GM04504 (cell line): Measurements from ENCODE around the gene FAM210B.
"Not testable (repeated sequence)": the region's sequence is repeated elsewhere in the genome, so short reads cannot be mapped to it uniquely, and the experiment has no call there.

Experiments
- DNase-seq: peaks from one replicate; pipeline ENCODE4 v3.0.0-alpha.2; 2012; ENCODE audit warnings: low read depth

FAM210B gene

DNA sequence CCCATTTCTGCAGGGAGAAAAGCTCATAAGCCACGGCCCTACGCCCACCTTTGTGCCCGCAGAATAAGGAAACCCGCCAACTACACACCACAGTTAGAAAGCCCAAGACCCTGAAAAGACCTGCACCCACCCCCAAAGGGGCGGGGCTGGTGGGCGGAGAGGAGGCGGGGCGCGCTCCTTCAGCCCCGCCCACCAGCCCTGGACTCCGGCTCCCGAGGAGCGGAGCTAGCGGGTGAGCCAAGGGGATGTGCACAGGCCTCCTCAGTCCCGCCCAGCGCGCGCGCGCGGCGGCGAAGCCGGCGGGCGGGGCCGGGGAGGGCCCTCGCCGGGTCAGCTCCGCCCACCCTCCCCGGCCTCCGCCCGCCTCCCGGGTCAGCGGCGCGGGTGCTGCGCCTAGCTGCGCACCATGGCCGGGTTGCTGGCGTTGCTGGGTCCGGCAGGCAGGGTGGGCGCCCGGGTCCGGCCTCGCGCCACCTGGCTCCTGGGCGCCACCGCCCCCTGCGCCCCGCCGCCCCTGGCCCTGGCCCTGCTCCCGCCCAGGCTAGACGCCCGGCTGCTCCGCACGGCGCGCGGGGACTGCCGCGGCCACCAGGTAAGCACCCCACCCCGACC is at the start of gene FAM210B:
Gene FAM210B (plus strand): TSS at position 375 of the 612 bp plus-strand sequence. CDS start 32 bp downstream, at position 407.
- DNase-seq: peak; percentile 82

- DNase-seq: no peak
These were observed 42.7 kb upstream of the FAM210B start for GRCh38 chr20:56316051-56316450.

- DNase-seq: no peak
These were observed 42.3 kb upstream of the FAM210B start for GRCh38 chr20:56316483-56316882.

DNA sequence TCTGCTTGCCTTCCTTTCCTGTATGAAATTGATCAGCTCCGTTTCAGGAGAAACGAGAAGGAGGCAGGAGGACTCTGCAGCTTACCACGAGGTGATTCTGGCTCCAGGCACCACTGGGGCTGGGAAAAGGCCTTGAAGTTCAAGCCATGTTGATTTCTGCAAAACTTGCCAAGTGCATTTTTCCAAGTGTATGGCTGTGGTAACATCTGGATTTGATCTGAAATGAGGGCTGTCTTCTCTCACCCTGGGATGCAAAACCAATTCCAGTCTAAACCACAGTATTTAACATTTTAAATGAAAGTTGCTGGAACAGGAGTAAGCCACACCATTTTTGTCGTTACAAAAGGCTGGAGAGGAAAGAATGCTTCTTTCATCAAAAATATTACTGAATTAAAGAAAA is 36.1 kb upstream of the FAM210B start:
- no peak for DNase-seq

GRCh38 chr20:56323206-56323605 is 35.6 kb upstream of the FAM210B start:
- no peak for DNase-seq

DNA sequence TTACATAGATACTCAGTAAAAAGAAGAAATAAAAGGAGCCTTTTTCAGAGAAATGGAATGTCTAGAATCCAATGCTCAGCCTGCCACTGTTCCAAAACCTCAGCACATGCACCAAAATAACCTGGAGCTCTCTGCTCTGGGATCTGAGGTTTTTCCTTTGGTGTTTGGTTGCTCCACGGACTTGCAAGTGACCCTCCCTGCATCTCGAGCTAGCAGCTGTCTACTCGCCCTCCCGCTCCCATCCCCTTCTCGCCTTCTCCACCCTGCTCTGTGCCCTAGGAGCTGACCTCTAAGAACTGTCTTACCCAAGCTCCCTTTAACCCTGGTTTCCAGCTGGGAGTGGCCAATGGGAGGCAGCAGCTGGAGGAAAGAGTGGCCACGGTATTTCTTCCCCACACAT is 35.1 kb upstream of the FAM210B start:
- DNase-seq: no peak

GRCh38 chr20:56324806-56325205 is 34.0 kb upstream of the FAM210B start:
- DNase-seq: no peak

GRCh38 chr20:56328861-56329260 is 29.9 kb upstream of the FAM210B start:
- no peak for DNase-seq

DNA sequence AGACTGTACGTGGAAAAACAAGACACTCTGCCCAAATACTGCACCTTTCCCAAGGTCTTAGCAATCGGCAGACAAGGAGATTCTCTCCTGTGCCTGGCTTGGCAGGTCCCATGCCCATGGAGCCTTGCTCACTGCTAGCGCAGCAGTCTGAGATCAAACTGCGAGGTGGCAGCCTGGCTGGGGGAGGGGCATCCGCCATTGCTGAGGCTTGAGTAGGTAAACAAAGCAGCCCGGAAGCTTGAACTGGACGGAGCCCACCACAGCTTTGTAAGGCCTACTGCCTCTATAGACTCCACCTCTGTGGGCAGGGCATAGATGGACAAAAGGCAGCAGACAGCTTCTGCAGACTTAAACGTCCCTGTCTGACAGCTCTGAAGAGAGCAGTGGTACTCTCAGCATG is 22.1 kb upstream of the FAM210B start:
- not testable (repeated sequence) for DNase-seq

DNA sequence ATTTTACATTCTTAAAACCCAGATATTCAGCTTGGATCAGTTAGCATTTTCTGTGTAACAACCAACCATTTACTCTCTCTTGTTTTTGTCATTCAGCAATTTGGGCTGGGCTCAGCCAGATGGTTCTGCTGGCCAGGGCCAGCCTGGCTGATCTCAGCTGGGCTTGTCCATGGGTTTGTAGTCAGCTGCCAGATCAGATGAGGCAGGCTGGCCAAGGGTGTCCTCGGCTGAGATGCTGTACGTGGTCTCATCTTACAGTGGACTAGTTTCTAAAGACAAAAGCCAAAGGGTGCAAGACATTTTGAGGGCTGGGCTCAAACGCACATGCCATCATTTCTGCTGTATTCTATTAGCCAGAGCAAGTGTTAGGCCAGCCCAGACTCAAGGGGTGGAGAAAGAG is 16.0 kb upstream of the FAM210B start:
- no peak for DNase-seq

- no peak for DNase-seq
These were observed 14.9 kb upstream of the FAM210B start for GRCh38 chr20:56343861-56344381.

DNA sequence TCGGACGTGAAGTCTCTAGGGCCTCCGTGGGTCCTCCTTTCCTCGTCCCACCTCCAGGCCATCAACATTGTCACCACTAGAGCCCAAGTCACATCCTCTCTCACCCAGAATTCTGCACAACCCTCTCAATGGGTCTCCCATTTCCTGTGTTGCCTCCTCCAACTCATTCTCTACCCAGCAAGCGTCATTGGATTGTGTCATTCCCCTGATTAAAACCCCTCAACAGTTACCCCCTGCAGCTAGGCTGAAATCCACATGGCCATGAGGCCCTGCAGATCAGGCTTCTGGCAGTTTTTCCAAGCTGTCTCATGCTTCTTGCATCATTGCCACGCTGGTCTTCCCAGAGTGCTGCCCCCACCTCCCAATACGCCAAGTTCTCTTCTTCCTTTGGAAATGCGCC is 12.9 kb upstream of the FAM210B start:
- no peak for DNase-seq

- DNase-seq: no peak
These were observed 11.0 kb upstream of the FAM210B start for GRCh38 chr20:56347628-56348304.

DNA sequence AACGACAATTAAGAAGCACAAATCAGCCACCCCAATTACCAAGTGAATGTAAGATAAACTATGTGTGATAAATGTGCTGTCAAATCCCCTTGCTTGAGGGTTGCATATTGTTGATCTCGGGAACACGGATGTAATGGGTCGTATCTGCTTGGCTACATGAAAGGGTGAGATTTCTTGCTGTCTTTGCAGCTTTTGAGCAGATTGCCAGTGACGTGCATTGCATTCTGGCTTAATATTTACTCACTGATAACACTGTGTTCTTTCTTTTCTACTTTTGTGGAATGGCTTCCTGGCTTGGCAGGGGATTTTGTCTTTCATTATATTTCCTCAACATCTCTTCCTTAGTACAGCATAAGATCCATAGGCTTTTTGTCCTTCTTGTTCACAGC is 10.5 kb upstream of the FAM210B start:
- DNase-seq: no peak

GRCh38 chr20:56348746-56349145 is 10.0 kb upstream of the FAM210B start:
- DNase-seq: no peak

GRCh38 chr20:56350842-56351241 is 7.9 kb upstream of the FAM210B start:
- peak; percentile 32 for DNase-seq

GRCh38 chr20:56352345-56353055 is 6.3 kb upstream of the FAM210B start:
- DNase-seq: peak; percentile 28

DNA sequence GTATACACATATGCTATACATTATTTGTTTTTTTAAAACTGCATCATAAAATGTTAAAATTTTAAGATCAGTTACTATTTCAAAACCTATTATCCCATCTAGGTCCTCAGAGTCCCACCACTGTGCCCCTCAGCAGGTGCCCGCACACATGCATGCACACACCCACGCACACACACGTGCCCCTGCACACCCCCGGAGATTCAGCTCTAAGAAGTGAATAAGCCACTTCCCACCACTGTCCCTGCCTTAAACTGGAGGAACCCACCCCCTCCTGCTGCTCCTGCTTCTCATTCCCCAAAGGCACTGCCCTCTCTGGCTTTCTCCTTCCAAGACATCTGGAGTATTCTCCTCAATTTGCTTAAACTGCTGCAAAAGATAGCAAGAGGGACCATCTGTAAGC is 5.4 kb upstream of the FAM210B start:
- DNase-seq: no peak

DNA sequence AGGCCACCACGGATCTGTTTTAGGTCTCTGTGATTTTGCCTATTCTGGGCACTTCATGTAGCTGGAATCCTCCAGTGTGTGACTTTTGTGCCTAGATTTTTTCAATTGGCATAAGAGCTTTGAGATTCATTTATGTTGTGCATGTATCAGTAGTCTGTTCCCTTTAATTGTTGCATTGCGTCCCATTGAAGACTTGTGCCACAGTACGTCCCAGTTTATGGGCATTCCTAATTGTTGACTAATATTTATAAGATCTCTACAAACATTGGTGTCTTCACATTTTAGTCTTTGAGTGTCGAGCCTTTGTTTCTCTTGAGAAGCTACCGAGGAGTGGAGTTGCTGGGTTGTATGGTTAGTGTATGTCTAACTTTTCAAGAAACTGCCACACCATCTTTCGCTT is 704 bp upstream of the FAM210B start:
- no peak for DNase-seq

DNA sequence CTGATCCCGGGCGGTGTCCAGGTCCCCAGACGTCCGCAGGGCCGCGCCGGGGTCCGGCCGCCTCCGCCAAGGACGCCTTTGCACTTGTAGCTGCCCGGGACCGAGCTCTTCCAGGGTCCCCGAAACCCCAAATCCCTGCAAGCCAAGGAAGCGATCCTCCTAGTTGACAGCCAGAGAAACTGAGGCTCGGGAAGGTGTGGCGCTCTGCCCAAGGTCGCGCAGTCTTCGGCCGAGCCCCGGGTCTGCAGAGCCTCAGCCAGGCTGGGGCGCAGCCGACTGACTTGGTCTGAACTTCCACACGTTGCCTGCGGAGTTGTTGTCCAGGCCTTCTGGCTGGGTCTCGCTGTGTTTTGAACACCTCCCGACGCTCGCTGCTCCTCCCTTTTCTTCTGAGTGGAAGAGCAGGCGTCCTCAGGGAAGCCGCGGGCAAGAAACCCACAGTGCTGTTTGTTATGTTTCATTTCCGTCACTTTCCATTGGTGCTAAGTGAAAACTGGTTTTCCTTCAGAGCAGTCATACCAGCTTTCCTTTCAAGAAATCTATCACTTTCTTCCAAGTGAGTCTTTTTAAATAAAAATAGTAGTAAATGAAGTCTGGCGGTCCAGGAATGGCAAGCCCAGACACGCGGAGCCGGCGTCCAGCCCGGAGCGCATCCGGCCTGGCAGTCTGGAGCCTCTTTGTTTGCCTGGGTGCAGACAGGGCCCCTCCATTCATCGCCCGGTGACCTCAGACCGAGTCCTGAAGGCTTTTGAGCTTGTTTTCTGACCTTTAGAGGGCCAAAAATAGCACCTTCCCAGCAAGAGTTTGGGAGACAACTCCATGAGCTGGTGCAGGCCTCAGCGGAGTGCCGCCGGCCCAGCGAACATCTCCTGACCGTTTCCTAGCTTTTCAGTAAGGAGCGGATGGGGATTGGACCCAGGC is 698 bp downstream of the FAM210B start:
- DNase-seq: peak; percentile 29

- DNase-seq: no peak
These were observed 1.5 kb downstream of the FAM210B start for GRCh38 chr20:56360133-56360907.
